ENCODE data around the gene IFITM5. TPM values are rescaled to one million over a fixed set of nuclear protein-coding genes. Genes with fewer than 3 reads are reported as not detected.

IFITM5 gene
- total and polyA plus RNA-seq, 8 donors, result 0.18 to 0.91 (median 0.57) TPM; not detected in 4

DNA sequence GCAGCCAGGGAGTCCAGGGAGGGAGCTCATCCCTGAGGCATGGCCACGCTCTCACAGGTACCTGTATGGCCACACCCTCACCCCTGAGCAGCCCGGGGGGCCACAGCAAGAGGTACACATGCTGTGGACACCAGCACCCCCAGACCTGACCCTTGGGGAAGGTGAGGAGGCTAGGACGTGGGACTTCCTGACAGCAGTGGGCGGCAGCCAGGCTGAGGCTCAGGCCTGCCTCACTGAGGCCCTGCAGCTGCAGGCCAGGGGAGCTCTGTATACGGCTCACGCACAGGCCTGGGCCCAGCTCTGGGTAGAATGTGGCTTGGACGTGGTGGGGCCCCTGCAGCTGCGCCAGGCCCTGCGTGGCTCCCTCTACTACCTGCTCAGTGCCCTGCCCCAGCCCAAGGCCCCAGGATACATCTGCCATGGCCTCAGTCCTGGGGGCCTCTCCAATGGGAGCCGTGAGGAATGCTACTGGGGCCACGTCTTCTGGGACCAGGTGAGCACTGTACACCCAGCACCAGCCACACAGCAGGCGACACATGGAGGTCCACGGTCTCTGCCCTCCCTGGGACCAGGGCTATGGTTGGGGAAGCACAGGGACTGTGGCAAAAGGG lies 8.6 kb downstream of the IFITM5 start:
- ATAC-seq, result no peak
- peaks cover 0 to 16% of the 10 kb centered on the region in 2 donors for H3K27me3 ChIP-seq

DNA sequence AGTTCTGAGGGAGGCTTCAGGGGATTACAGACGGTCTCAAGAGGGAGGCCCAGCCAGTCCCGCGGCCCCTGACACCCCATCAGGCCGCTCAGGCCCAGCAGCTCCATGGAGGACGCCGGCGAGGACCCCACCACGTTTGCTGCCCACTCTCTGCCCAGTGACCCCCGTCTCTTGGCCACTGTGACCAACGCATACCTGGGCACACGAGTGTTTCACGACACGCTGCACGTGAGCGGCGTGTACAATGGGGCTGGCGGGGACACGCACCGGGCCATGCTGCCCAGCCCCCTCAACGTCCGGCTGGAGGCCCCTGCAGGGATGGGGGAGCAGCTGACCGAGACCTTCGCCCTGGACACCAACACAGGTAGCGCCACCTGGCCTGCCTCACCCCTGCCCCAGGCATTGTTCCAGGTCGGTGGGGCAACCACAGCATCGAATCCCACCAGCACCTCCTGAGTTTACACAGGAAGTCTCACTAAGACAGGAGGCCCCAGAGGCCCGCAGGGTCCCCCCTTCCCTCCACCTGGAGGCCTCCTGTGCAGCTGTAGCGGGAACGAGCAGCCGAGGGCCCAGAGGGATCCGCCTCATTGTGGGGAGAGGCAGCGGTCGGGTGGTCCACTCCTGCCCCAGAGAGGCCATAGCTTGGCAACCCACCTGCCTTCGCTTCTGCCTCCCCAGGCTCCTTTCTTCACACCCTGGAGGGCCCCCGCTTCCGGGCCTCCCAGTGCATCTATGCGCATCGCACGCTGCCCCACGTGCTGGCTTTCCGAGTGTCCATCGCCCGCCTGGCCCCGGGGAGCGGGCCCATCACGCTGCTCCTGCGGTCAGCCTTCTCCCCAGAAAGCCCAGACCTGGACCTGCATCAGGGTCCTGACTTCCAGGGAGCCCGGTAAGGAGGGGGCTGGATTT lies 9.4 kb downstream of the IFITM5 start:
- Histone ChIP-seq H3K36me3 (peaks cover 0 to 44% of the 10 kb centered on the region in 2 donors), H3K27me3 (peaks cover 0 to 18% of the 10 kb centered on the region in 2 donors), H3K4me1 (peaks cover 4 to 24% of the 10 kb centered on the region in 2 donors), H3K4me3 (peak overlapping the region; percentile 24 to 79), H3K9me3 (no peaks in the 10 kb centered on the region), H3K27ac (peak overlapping the region in 1 of 2 donors; percentile 77)
- ATAC-seq (no peak), DNase-seq (peak in 2 of 4 donors; percentile 33 to 78)
- intact Hi-C loops (cut with DNase I), result no loop called here
- TF ChIP-seq, protein P1, sequence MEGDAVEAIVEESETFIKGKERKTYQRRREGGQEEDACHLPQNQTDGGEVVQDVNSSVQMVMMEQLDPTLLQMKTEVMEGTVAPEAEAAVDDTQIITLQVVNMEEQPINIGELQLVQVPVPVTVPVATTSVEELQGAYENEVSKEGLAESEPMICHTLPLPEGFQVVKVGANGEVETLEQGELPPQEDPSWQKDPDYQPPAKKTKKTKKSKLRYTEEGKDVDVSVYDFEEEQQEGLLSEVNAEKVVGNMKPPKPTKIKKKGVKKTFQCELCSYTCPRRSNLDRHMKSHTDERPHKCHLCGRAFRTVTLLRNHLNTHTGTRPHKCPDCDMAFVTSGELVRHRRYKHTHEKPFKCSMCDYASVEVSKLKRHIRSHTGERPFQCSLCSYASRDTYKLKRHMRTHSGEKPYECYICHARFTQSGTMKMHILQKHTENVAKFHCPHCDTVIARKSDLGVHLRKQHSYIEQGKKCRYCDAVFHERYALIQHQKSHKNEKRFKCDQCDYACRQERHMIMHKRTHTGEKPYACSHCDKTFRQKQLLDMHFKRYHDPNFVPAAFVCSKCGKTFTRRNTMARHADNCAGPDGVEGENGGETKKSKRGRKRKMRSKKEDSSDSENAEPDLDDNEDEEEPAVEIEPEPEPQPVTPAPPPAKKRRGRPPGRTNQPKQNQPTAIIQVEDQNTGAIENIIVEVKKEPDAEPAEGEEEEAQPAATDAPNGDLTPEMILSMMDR (IDR thresholded peaks at IDR 0.05), result no peak

More for the DNA sequence above, 8.6 kb downstream of the IFITM5 start:
- peaks cover 4 to 24% of the 10 kb centered on the region in 2 donors for H3K4me1 ChIP-seq
- no peak overlapping the region for H3K27ac ChIP-seq
- DNase-seq, result peak in 2 of 4 donors; percentile 30 to 67
- peaks cover 0 to 51% of the 10 kb centered on the region in 2 donors for H3K36me3 ChIP-seq
- intact Hi-C loops (cut with DNase I), result no loop called here
- H3K4me3 ChIP-seq, result no peak overlapping the region
- no peaks in the 10 kb centered on the region for H3K9me3 ChIP-seq
- TF ChIP-seq, protein P1 (IDR thresholded peaks at IDR 0.05), result no peak

DNA sequence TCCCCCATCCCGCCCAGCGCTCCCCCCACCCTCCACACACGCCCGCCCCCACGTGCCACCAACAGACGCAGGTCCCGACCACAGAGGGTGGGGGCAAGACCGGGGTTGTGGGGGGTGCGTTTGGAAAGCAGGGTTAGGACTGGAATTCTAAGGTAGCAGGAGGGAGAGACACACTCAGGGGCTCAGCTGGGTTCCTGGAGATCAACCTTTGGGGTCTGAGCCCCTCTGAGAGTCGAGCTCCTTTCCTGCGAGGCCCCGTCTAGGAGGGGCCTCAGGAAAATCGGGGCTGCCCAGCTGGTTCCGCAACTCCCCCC lies 10.0 kb downstream of the IFITM5 start:
- intact Hi-C loops (cut with DNase I), result no loop called here
- Histone ChIP-seq H3K27ac (peak overlapping the region; percentile 33 to 77), H3K4me1 (peaks cover 4 to 24% of the 10 kb centered on the region in 2 donors), H3K36me3 (peaks cover 0 to 38% of the 10 kb centered on the region in 2 donors), H3K27me3 (peaks cover 0 to 25% of the 10 kb centered on the region in 2 donors), H3K4me3 (peak overlapping the region; percentile 24 to 79), H3K9me3 (no peaks in the 10 kb centered on the region)
- TF ChIP-seq, protein P1 (IDR thresholded peaks at IDR 0.05), result no peak
- ATAC-seq, result no peak
- DNase-seq, result no peak

DNA sequence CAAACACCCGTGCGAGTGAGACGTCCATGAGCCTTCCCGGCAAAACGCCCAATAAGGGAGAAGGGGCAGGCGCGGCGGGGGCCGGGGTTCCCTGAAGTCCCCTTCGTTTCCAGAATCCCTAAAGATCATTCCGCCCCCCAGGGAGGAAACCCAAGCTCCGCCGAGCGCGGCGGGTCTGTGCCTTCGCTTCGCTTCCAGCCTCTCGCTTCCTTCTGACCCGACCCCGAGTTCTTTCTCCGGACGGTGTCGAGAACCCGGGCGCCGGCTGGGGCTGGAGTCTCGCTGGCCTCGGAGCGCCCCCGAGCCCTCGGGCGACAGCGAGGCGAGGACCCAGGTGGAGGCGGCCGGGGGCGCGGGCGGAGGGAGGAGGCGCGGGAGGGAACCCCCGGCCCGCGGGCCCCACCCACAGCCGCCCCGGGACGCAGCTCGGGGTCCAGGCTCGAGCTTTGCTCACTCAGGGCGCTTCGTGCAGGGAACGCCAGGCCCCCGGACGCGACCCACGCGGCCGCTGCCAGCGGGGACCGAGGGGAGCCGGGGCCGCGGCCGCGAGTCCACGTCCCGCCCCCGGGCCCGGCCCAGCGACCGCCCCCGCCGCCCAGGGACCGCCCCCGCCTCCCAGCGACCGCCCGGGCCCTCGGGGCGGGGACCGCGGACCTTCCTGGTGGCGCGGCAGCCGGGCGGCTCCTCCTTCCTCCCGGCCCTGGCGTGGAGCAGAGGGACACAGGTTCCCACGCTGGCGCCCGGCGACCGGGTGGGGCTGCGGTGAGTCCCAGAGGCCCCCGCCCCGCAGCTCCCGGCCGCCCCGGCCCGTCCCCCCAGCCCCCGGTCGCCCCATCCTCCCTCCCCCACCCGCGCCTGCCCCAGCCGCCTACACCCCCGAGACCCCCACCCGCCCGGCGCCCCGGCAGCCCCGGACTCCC lies 10.6 kb downstream of the IFITM5 start, which contains the start of gene PGGHG:
Gene PGGHG (plus strand): TSS at position 649 of the 920 bp plus-strand sequence. CDS start 691 bp downstream, outside the sequence.
- TF ChIP-seq, protein P1 (IDR thresholded peaks at IDR 0.05), result no peak
- peak; percentile 92 for ATAC-seq

More for the DNA sequence above, 10.6 kb downstream of the IFITM5 start, which contains the start of gene PGGHG:
- H3K27me3 ChIP-seq, result peaks cover 0 to 31% of the 10 kb centered on the region in 2 donors
- no peaks in the 10 kb centered on the region for H3K9me3 ChIP-seq
- DNase-seq, result peak in 3 of 4 donors; percentile 65 to 98 (median 83)
- H3K4me1 ChIP-seq, result peaks cover 4 to 24% of the 10 kb centered on the region in 2 donors
- peak within 1 kb of the TSS; percentile 33 to 77 for H3K27ac ChIP-seq
- peaks cover 0 to 31% of the 10 kb centered on the region in 2 donors for H3K36me3 ChIP-seq
- H3K4me3 ChIP-seq, result peak within 1 kb of the TSS; percentile 57 to 79
- intact Hi-C loops (cut with DNase I), result no loop called here

Data from left lung (tissue), 10 donors.